ENCODE results near the gene TMEM219. TPM values are rescaled to one million over a fixed set of nuclear protein-coding genes. Genes with fewer than 3 reads are reported as not detected.

The TMEM219 gene
- polyA plus RNA-seq, 1 of the 3 experiments (the other 2 are of a cell fraction): 101 TPM

DNA sequence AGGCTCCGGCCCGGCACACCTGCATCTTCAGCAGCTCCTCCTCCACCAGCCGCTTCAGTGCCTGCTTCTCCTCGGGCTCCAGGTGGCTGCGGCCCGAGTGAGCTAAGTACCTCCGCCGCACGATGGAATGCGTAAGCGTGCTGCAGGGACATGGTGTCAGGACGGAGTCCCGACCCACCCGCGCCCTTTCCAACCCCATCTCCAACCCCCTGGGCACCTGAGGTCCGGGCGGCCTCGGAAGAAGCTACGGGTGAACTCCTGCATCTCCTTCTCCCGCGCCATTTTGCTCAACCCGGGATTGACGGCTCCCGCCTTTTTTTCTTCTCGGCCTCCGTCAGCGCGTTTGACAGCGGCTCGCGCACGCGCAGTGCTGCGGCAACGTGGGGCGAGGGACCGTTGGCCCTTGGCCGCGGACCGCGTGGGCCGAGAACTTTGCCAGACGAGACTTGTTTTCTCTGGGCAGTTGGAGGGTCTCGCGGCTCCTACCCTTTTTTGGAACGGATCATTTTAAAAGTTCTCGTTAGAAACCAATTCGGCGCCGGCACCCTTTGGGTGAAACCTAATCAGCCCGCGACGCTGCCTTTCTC is 33.5 kb downstream of the TMEM219 start, which contains the start of gene HIRIP3 (continued):
- TF ChIP-seq FOSL2 (IDR thresholded peaks at IDR 0.05; ENCODE audit: borderline replicate concordance, low read depth) (no peak), TCF12 (IDR thresholded peaks at IDR 0.05) (no peak), YY1 (IDR thresholded peaks at IDR 0.05; ENCODE audit: low read depth) (no peak), RCOR1 (IDR thresholded peaks at IDR 0.05; ENCODE audit: low read length) (no peak), RFX5 (IDR thresholded peaks at IDR 0.05; ENCODE audit: low read length) (no peak), TEAD4 (IDR thresholded peaks at IDR 0.05; ENCODE audit: borderline replicate concordance, insufficient read depth) (no peak), MXI1 (IDR thresholded peaks at IDR 0.05; ENCODE audit: low read depth, low read length) (peak; percentile 96), MEF2A (IDR thresholded peaks at IDR 0.05; ENCODE audit: borderline replicate concordance, low read depth) (no peak), FOXJ3 (CRISPR knock-in tag; IDR thresholded peaks at IDR 0.05) (no peak)
- TF ChIP-seq, protein P1, sequence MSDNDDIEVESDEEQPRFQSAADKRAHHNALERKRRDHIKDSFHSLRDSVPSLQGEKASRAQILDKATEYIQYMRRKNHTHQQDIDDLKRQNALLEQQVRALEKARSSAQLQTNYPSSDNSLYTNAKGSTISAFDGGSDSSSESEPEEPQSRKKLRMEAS (IDR thresholded peaks at IDR 0.05; ENCODE audit: low read depth): peak; percentile 97
- TF ChIP-seq, protein P2, sequence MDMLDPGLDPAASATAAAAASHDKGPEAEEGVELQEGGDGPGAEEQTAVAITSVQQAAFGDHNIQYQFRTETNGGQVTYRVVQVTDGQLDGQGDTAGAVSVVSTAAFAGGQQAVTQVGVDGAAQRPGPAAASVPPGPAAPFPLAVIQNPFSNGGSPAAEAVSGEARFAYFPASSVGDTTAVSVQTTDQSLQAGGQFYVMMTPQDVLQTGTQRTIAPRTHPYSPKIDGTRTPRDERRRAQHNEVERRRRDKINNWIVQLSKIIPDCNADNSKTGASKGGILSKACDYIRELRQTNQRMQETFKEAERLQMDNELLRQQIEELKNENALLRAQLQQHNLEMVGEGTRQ (IDR thresholded peaks at IDR 0.05; ENCODE audit: borderline replicate concordance, low read depth, low read length): no peak

DNA sequence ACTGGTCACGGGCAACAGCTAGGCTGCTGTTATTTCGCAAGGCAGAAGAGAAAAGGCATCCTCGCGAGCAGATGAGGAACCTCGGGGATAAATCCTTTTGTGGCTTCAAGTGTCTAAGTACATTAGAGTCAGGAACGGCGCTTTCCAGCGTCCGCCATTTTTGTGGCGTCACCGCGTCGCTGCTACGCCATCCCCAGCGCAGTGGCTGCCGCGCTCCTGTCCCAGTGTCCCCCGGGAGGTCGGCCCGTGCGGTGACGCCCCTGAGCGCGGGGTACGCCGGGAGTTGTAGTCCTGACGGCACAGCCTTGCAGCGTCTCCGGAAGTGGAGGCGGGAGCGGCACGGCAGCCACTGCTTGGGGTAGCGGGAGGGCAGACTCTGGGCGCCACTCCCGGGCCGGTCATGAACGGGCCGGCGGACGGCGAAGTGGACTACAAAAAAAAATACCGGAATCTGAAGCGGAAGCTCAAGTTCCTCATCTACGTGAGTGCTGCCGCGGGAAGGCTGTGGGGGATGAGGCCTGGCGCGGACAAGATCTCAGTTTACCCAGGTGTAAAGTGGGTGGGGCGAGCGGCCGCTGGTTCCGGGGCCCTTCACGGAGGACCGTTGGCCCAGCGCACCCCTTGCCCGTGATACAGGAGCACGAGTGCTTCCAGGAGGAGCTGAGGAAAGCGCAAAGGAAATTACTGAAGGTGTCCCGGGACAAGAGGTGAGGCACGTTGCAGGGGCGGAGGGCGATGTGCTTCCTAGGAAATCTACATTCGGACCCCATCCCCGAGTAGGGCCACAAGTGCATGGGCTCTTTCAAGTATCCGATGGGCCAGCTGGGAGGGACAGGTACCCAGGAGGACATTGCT is 34.3 kb downstream of the TMEM219 start, which contains the start of gene INO80E:
Gene INO80E, plus strand, starts transcription at position 331 of the 855 bp plus-strand sequence. Its CDS starts 70 bp downstream, at position 401.
- Histone ChIP-seq H3K27ac (ENCODE audit: low read depth in 2 of 2, low read length in 1 of 2) (peak within 1 kb of the TSS; percentile 94), H3K9me3 (no peaks in the 10 kb centered on the region), H3K79me2 (ENCODE audit: insufficient read depth) (peaks cover 19% of the 10 kb centered on the region; the same call in 1 of the 2 replicates), H3K27me3 (ENCODE audit: insufficient read depth) (no peaks in the 10 kb centered on the region), H3K9ac (peak within 1 kb of the TSS; percentile 90), H2AFZ (ENCODE audit: low read depth) (peak within 1 kb of the TSS; percentile 97), H3K4me2 (peak within 1 kb of the TSS; percentile 99), H3K36me3 (replicated peaks in 1 of 2; ENCODE audit: control insufficient read depth in 1 of 2, insufficient read depth in 2 of 2, low read length in 1 of 2) (peaks cover 5 to 30% of the 10 kb centered on the region in 2 experiments), H4K20me1 (ENCODE audit: insufficient read depth) (no peaks in the 10 kb centered on the region), H3K4me1 (ENCODE audit: control insufficient read depth in 1 of 2, insufficient read depth in 2 of 2, low read depth in 1 of 2, low read length in 1 of 2) (peaks cover 0 to 14% of the 10 kb centered on the region in 2 experiments; a peak in 1 of 4 replicates), H3K9me2 (no peaks in the 10 kb centered on the region), H3K4me3 (ENCODE audit: low read depth in 2 of 2, low read length in 1 of 2) (peak within 1 kb of the TSS; percentile 87 to 92), H3F3A (replicated peaks; ENCODE audit: insufficient read depth) (peaks cover 10% of the 10 kb centered on the region)
- ChIA-PET CTCF (interaction anchor here (0.8 to 2.8 kb wide), 5 partner anchors 10 to 206 kb away, joined by 4 to 11 read pairs (median 4); partner anchors contain the start of genes DOC2A, KIF22 and TLCD3B), POLR2A (interaction anchor here (0.8 to 1.3 kb wide), 5 partner anchors 10 to 98 kb away, joined by 3 to 4 read pairs (median 3); partner anchors contain the start of genes SEZ6L2 and TAOK2)
- WGBS (ENCODE audit: low lambda C conversion rate): under 1% methylated on average over 44 of the region's 65 CpGs
- DNase-seq: peak; percentile 99
- TF ChIP-seq NRF1 (IDR thresholded peaks at IDR 0.05; ENCODE audit: low read depth, low read length) (peak; percentile 65), JUND (IDR thresholded peaks at IDR 0.05) (no peak), TCF12 (IDR thresholded peaks at IDR 0.05) (0 out of 2 replicates have a peak, but pooled peaks have one; percentile 4), RAD21 (IDR thresholded peaks at IDR 0.05; ENCODE audit: low read length) (no peak), EZH2phosphoT487 (IDR thresholded peaks at IDR 0.05; ENCODE audit: borderline replicate concordance, low read depth) (no peak), FOXM1 (IDR thresholded peaks at IDR 0.05; ENCODE audit: low read depth) (no peak), YY1 (IDR thresholded peaks at IDR 0.05; ENCODE audit: low read depth) (peak; percentile 93), POLR2AphosphoS5 (IDR thresholded peaks at IDR 0.05; ENCODE audit: low read depth, low read length) (peak; percentile 61), CHD2 (IDR thresholded peaks at IDR 0.05; ENCODE audit: low read length, partially characterized antibody) (peak; percentile 65), RFX5 (IDR thresholded peaks at IDR 0.05; ENCODE audit: low read length) (no peak), ELF1 (IDR thresholded peaks at IDR 0.05) (peak; percentile 91), GABPA (IDR thresholded peaks at IDR 0.05; ENCODE audit: low read depth) (peak; percentile 75), TAF1 (IDR thresholded peaks at IDR 0.05; ENCODE audit: borderline replicate concordance, low read depth, low read length) (peak; percentile 81; the same call in 1 of the 2 replicates)
- TF ChIP-seq, protein P3, sequence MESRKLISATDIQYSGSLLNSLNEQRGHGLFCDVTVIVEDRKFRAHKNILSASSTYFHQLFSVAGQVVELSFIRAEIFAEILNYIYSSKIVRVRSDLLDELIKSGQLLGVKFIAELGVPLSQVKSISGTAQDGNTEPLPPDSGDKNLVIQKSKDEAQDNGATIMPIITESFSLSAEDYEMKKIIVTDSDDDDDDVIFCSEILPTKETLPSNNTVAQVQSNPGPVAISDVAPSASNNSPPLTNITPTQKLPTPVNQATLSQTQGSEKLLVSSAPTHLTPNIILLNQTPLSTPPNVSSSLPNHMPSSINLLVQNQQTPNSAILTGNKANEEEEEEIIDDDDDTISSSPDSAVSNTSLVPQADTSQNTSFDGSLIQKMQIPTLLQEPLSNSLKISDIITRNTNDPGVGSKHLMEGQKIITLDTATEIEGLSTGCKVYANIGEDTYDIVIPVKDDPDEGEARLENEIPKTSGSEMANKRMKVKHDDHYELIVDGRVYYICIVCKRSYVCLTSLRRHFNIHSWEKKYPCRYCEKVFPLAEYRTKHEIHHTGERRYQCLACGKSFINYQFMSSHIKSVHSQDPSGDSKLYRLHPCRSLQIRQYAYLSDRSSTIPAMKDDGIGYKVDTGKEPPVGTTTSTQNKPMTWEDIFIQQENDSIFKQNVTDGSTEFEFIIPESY (IDR thresholded peaks at IDR 0.05; ENCODE audit: borderline replicate concordance, low read depth): no peak
- TF ChIP-seq, protein P1 (IDR thresholded peaks at IDR 0.05; ENCODE audit: low read depth): 0 out of 2 replicates have a peak, but pooled peaks have one; percentile 64
- TF ChIP-seq, protein P4, sequence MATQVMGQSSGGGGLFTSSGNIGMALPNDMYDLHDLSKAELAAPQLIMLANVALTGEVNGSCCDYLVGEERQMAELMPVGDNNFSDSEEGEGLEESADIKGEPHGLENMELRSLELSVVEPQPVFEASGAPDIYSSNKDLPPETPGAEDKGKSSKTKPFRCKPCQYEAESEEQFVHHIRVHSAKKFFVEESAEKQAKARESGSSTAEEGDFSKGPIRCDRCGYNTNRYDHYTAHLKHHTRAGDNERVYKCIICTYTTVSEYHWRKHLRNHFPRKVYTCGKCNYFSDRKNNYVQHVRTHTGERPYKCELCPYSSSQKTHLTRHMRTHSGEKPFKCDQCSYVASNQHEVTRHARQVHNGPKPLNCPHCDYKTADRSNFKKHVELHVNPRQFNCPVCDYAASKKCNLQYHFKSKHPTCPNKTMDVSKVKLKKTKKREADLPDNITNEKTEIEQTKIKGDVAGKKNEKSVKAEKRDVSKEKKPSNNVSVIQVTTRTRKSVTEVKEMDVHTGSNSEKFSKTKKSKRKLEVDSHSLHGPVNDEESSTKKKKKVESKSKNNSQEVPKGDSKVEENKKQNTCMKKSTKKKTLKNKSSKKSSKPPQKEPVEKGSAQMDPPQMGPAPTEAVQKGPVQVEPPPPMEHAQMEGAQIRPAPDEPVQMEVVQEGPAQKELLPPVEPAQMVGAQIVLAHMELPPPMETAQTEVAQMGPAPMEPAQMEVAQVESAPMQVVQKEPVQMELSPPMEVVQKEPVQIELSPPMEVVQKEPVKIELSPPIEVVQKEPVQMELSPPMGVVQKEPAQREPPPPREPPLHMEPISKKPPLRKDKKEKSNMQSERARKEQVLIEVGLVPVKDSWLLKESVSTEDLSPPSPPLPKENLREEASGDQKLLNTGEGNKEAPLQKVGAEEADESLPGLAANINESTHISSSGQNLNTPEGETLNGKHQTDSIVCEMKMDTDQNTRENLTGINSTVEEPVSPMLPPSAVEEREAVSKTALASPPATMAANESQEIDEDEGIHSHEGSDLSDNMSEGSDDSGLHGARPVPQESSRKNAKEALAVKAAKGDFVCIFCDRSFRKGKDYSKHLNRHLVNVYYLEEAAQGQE (IDR thresholded peaks at IDR 0.05; ENCODE audit: low read depth, low read length): 0 out of 2 replicates have a peak, but pooled peaks have one; percentile 2

Data from SK-N-SH (cell line).